GM23248 (cell line): ENCODE data around the gene ANXA6. TPM values are rescaled to one million over a fixed set of nuclear protein-coding genes. Genes with fewer than 3 reads are reported as not detected.
A peak's percentile ranks its signal among the peaks of the same experiment; 100 is the strongest.

Experiments
- DNase-seq: peaks from one replicate; pipeline ENCODE4 v3.0.0-alpha.2; 2015
- H2AFZ ChIP-seq: fragments of 200-600 bp; sonication (generic); 2 replicates; pipeline ENCODE4 v1.6.1; 2016; ENCODE audit warnings: antibody characterized with exemption
- H3F3A ChIP-seq: fragments of 200-600 bp; sonication (generic); 2 replicates; pipeline ENCODE4 v1.6.1; 2016; ENCODE audit warnings: mild to moderate bottlenecking, antibody characterized with exemption, mixed run types; ENCODE audit not compliant: insufficient read depth
- H3K27ac ChIP-seq: fragments of 200-600 bp; sonication (generic); 2 replicates; pipeline ENCODE4 v1.5.1; 2016; ENCODE audit warnings: mild to moderate bottlenecking
- H3K27me3 ChIP-seq: fragments of 200-600 bp; sonication (generic); replicated peaks from 2 replicates; pipeline ENCODE4 v1.6.1; 2016; ENCODE audit warnings: mild to moderate bottlenecking; ENCODE audit not compliant: insufficient read depth
- H3K36me3 ChIP-seq: fragments of 200-600 bp; sonication (generic); 2 replicates; pipeline ENCODE4 v1.6.1; 2016; ENCODE audit warnings: low read depth, mild to moderate bottlenecking
- H3K4me1 ChIP-seq: fragments of 200-600 bp; sonication (generic); 2 replicates; pipeline ENCODE4 v1.6.1; 2016; ENCODE audit warnings: mild to moderate bottlenecking; ENCODE audit not compliant: insufficient read depth
- H3K4me2 ChIP-seq: fragments of 200-600 bp; sonication (generic); one replicate; pipeline ENCODE4 v1.6.1; 2016; ENCODE audit warnings: mild to moderate bottlenecking; ENCODE audit not compliant: unreplicated experiment
- H3K4me3 ChIP-seq: fragments of 200-600 bp; sonication (generic); 2 replicates; pipeline ENCODE4 v1.5.1; 2016; ENCODE audit warnings: mild to moderate bottlenecking
- H3K79me2 ChIP-seq: fragments of 200-600 bp; sonication (generic); 2 replicates; pipeline ENCODE4 v1.6.1; 2016; ENCODE audit warnings: mild to moderate bottlenecking; ENCODE audit not compliant: insufficient read depth
- H3K9ac ChIP-seq: fragments of 200-600 bp; sonication (generic); 2 replicates; pipeline ENCODE4 v1.6.1; 2016; ENCODE audit warnings: mild to moderate bottlenecking
- H3K9me2 ChIP-seq: fragments of 200-600 bp; sonication (generic); 2 replicates; pipeline ENCODE4 v1.6.1; 2016; ENCODE audit warnings: mixed run types, mild to moderate bottlenecking, moderate library complexity; ENCODE audit not compliant: insufficient read depth
- H3K9me3 ChIP-seq: fragments of 200-600 bp; sonication (generic); one replicate; pipeline ENCODE4 v1.6.1; 2017; ENCODE audit warnings: low read depth
- H4K20me1 ChIP-seq: fragments of 200-600 bp; sonication (generic); 2 replicates; pipeline ENCODE4 v1.6.0; 2016; ENCODE audit not compliant: insufficient read depth
- EZH2 ChIP-seq: fragments of 200-600 bp; sonication (generic); IDR thresholded peaks from 2 replicates; pipeline ENCODE4 v1.6.1; 2018; ENCODE audit warnings: antibody characterized with exemption, mild to moderate bottlenecking; ENCODE audit not compliant: insufficient read depth, poor library complexity, severe bottlenecking
- EZH2phosphoT487 ChIP-seq: fragments of 200-600 bp; sonication (generic); IDR thresholded peaks from 2 replicates; pipeline ENCODE4 v1.6.1; 2018; ENCODE audit warnings: antibody characterized with exemption, moderate library complexity, mild to moderate bottlenecking, low read depth; ENCODE audit not compliant: insufficient read depth
- WGBS, 2 experiments: methylation state at CpG; one replicate each; pipeline ENCODE4 v1.1.6; 2015 to 2017; ENCODE audit warnings: low lambda C conversion rate in 2 of 2, low coverage in 1 of 2; ENCODE audit errors: missing lambda C conversion rate in 2 of 2; 5-methylcytosine and 5-hydroxymethylcytosine counted together
- in situ Hi-C: fragments of 300-500 bp; cut with MboI; formaldehyde crosslinking; loops from 2 replicates; pipeline ENCODE4 v1.15.0; 2020
- polyA plus RNA-seq: library from polyadenylated mRNA; unstranded; fragments of >200 nt; fragmentation: Nextera tagmentation; extraction: Ambion mirVana; gene quantifications from 2 replicates; pipeline ENCODE4 v1.2.1, GENCODE V29; 2016
- total RNA-seq: library from RNA; depleted of rRNA; stranded (reverse); fragments of >200 nt; shearing (Covaris generic); gene quantifications from 2 replicates; pipeline ENCODE4 v1.2.3, GENCODE V29; 2014

The ANXA6 gene
- total and polyA plus RNA-seq, 2 experiments from 2014 or later, result 183 to 409 TPM

GRCh38 chr5:151107738-151108520, 49.6 kb downstream of the ANXA6 start:
- Histone ChIP-seq H3K9ac (peak overlapping the region; percentile 47; the same call in 1 of the 2 replicates), H3K4me3 (no peak overlapping the region), H3K36me3 (peaks cover 60% of the 10 kb centered on the region), H3K4me2 (no peak overlapping the region), H3K79me2 (no peaks in the 10 kb centered on the region), H3K9me3 (no peaks in the 10 kb centered on the region), H3K27ac (peak overlapping the region; percentile 32; the same call in 1 of the 2 replicates), H3K27me3 (no peaks in the 10 kb centered on the region), H2AFZ (no peak overlapping the region), H3K9me2 (no peaks in the 10 kb centered on the region), H4K20me1 (no peaks in the 10 kb centered on the region), H3K4me1 (peaks cover 15% of the 10 kb centered on the region; the same call in 1 of the 2 replicates), H3F3A (peaks cover 19% of the 10 kb centered on the region)
- in situ Hi-C loops, result no loop called here
- TF ChIP-seq EZH2phosphoT487, result no peak
- TF ChIP-seq EZH2, result no peak
- peak; percentile 71 for DNase-seq
- 63 to 64% methylated on average over 11 of the region's 11 CpGs for WGBS, 2 experiments

- H4K20me1 ChIP-seq, result no peaks in the 10 kb centered on the region
- TF ChIP-seq EZH2phosphoT487 (no peak), EZH2 (no peak)
- H3K4me3 ChIP-seq, result no peak overlapping the region
- no peak overlapping the region for H3K27ac ChIP-seq
- H3K27me3 ChIP-seq, result no peaks in the 10 kb centered on the region
- H3K79me2 ChIP-seq, result no peaks in the 10 kb centered on the region
- no peak overlapping the region for H2AFZ ChIP-seq
- H3K36me3 ChIP-seq, result peaks cover 61% of the 10 kb centered on the region
- H3K9ac ChIP-seq, result no peak overlapping the region
- no peak for DNase-seq
- H3K9me2 ChIP-seq, result no peaks in the 10 kb centered on the region
- H3F3A ChIP-seq, result peaks cover 25% of the 10 kb centered on the region
- no peaks in the 10 kb centered on the region for H3K9me3 ChIP-seq
- H3K4me1 ChIP-seq, result peaks cover 15% of the 10 kb centered on the region; the same call in 1 of the 2 replicates
- H3K4me2 ChIP-seq, result no peak overlapping the region
- in situ Hi-C loops, result no loop called here
- 93 to 94% methylated on average over 7 of the region's 7 CpGs for WGBS, 2 experiments
These were observed 50.5 kb downstream of the ANXA6 start for GRCh38 chr5:151107084-151107483.

DNA sequence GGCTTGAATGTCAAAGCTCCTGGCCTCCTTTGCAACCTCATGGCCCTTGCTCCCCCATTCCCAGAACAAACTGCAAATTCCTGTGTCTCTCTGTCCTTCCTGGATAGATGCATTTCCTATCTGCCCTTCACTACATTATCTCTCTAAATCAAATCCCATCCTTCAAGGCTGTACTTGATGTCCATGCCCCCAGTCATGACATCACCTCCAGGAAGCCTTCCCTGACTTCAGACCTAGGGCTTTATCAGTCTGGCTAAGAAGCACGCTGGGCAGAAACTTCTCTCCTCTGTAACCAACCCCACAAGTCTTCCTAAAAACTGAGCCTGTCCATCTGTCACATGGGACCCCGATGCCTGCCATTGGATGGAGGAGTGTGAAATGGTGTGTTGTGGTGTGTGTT, 51.1 kb downstream of the ANXA6 start:
- no peaks in the 10 kb centered on the region for H4K20me1 ChIP-seq
- H3K9ac ChIP-seq, result no peak overlapping the region
- no peaks in the 10 kb centered on the region for H3K9me3 ChIP-seq
- H3K4me3 ChIP-seq, result no peak overlapping the region
- TF ChIP-seq EZH2phosphoT487, result no peak
- TF ChIP-seq EZH2, result no peak
- no peak overlapping the region for H3K27ac ChIP-seq
- no peaks in the 10 kb centered on the region for H3K79me2 ChIP-seq
- 95 to 98% methylated on average over 2 of the region's 2 CpGs for WGBS, 2 experiments
- H3F3A ChIP-seq, result peaks cover 29% of the 10 kb centered on the region
- in situ Hi-C loops, result no loop called here
- no peak overlapping the region for H3K4me2 ChIP-seq
- DNase-seq, result no peak
- no peaks in the 10 kb centered on the region for H3K27me3 ChIP-seq
- peaks cover 63% of the 10 kb centered on the region for H3K36me3 ChIP-seq
- H3K9me2 ChIP-seq, result no peaks in the 10 kb centered on the region
- H2AFZ ChIP-seq, result no peak overlapping the region
- H3K4me1 ChIP-seq, result peaks cover 15% of the 10 kb centered on the region; the same call in 1 of the 2 replicates

- WGBS, 2 experiments, result 82 to 90% methylated on average over 5 of the region's 5 CpGs
- no peak overlapping the region for H3K4me3 ChIP-seq
These were observed 51.5 kb downstream of the ANXA6 start for GRCh38 chr5:151106043-151106442.

More at GRCh38 chr5:151106043-151106442, 51.5 kb downstream of the ANXA6 start:
- Histone ChIP-seq H3K27ac (no peak overlapping the region), H3K9me3 (no peaks in the 10 kb centered on the region), H3K9me2 (no peaks in the 10 kb centered on the region), H3F3A (peaks cover 29% of the 10 kb centered on the region), H3K36me3 (peaks cover 59% of the 10 kb centered on the region), H3K4me1 (peaks cover 15% of the 10 kb centered on the region; the same call in 1 of the 2 replicates), H3K27me3 (no peaks in the 10 kb centered on the region), H3K9ac (no peak overlapping the region), H4K20me1 (no peaks in the 10 kb centered on the region), H3K79me2 (no peaks in the 10 kb centered on the region), H3K4me2 (no peak overlapping the region), H2AFZ (no peak overlapping the region)
- TF ChIP-seq EZH2 (no peak), EZH2phosphoT487 (no peak)
- DNase-seq, result no peak
- in situ Hi-C loops, result no loop called here
